MG63 (cell line): ENCODE measurements around the gene LTN1. TPM values are rescaled to one million over a fixed set of nuclear protein-coding genes. Genes with fewer than 3 reads are reported as not detected.
"Not testable (repeated sequence)": the region's sequence is repeated elsewhere in the genome, so short reads cannot be mapped to it uniquely, and the experiment has no call there.

Experiments
- DNase-seq: peaks from one replicate; pipeline ENCODE4 v3.0.0-alpha.2; 2020
- H3K27me3 ChIP-seq: fragments of 250-450 bp; sonication (Bioruptor Pico); 2 replicates; pipeline ENCODE4 v1.5.1; 2020; ENCODE audit warnings: mild to moderate bottlenecking, moderate library complexity
- H3K36me3 ChIP-seq: fragments of 250-450 bp; sonication (Bioruptor Pico); 2 replicates; pipeline ENCODE4 v1.5.1; 2020; ENCODE audit warnings: mild to moderate bottlenecking, moderate library complexity
- H3K4me3 ChIP-seq: fragments of 250-450 bp; sonication (Bioruptor Pico); 2 replicates; pipeline ENCODE4 v1.5.1; 2020; ENCODE audit warnings: mild to moderate bottlenecking, moderate library complexity
- H3K9me3 ChIP-seq: fragments of 250-450 bp; sonication (Bioruptor Pico); 2 replicates; pipeline ENCODE4 v1.5.1; 2020; ENCODE audit warnings: mild to moderate bottlenecking, moderate library complexity
- total RNA-seq: library from RNA; depleted of rRNA; stranded (reverse); fragments of >200 nt; shearing (Covaris generic); gene quantifications from 2 replicates; pipeline ENCODE4 v1.2.3, GENCODE V29; 2014; ENCODE audit warnings: low replicate concordance; rRNA removed

The LTN1 gene
- total RNA-seq = 9.0 and 10.8 TPM in 2 replicates

GRCh38 chr21:28992526-28993292 lies at the start of gene LTN1:
TSS of gene LTN1 (minus strand) at chr21:28992877. CDS start at chr21:28992805, 72 bp downstream.
- peak; percentile 97 for DNase-seq

DNA sequence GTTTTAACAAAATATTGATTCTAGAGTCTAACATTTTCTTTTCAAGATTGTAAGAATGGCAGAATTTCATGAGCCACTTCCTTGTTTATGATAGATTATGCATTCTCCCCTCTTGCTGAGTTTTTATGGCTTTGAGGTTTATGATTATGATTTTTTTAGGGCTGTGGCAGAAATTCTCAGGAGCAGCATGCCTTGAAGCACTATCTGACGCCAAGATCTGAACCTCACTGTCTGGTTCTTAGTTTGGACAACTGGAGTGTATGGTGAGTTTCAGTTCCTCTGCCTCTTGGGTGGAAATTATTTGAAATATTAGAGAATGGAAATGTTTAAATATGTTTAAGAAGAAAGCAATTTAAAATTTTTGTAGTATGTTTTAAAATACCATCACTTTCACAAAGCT lies 42.0 kb upstream of the LTN1 start:
- H3K36me3 ChIP-seq = peaks cover 84% of the 10 kb centered on the region
- no peak overlapping the region for H3K4me3 ChIP-seq

More at GRCh38 chr21:28992526-28993292, at the start of gene LTN1:
- Histone ChIP-seq H3K4me3 (peak within 1 kb of the TSS; percentile 79), H3K27me3 (no peaks in the 10 kb centered on the region), H3K36me3 (no peaks in the 10 kb centered on the region), H3K9me3 (no peaks in the 10 kb centered on the region)

DNA sequence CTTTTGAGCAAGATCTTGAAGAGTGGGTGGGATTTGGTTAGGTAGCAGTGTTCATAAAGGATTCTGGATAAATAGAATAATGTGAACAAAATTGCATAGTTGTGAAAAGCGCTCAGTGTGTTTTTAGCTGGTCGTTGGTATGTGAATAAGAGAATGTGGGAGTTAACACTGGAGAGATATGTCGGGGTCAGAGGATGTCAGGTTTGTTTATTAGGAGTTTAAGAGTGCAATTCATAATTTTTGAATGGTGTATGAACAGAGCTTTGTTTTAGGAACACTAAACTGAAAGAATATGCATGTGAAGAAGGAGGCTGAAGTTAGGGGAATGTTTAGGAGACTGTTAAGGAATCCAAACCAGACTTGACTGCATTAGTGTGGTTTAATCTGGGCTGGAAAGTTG lies 41.2 kb upstream of the LTN1 start:
- DNase-seq = no peak
- Histone ChIP-seq H3K4me3 (no peak overlapping the region), H3K36me3 (peaks cover 83% of the 10 kb centered on the region)

More for the DNA sequence above, 42.0 kb upstream of the LTN1 start:
- DNase-seq = no peak
- Histone ChIP-seq H3K9me3 (no peaks in the 10 kb centered on the region), H3K27me3 (no peaks in the 10 kb centered on the region)

DNA sequence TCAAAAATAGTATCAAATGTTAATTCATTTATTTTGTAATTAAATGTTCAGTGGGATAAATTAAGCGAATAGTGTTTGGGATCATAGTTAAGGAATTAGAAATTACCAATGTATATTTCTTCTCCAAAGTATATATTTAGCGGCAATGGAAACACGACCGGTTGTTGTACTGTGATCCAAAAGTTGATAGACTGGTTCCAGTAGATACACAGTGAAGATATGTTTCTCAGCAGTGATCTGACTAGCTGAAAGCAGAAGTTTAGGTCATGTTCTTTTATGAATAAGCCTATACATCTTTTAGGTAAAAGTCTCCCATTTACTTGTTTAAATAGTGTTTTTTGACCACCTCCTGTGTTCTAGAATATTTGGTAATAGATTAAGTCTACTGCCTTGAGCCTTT lies 40.6 kb upstream of the LTN1 start:
- no peaks in the 10 kb centered on the region for H3K9me3 ChIP-seq
- no peak overlapping the region for H3K4me3 ChIP-seq
- no peak for DNase-seq
- no peaks in the 10 kb centered on the region for H3K27me3 ChIP-seq
- H3K36me3 ChIP-seq = peaks cover 83% of the 10 kb centered on the region

More for the DNA sequence above, 41.2 kb upstream of the LTN1 start:
- Histone ChIP-seq H3K9me3 (no peaks in the 10 kb centered on the region), H3K27me3 (no peaks in the 10 kb centered on the region)

- peaks cover 65% of the 10 kb centered on the region for H3K36me3 ChIP-seq
- no peak for DNase-seq
Observed at GRCh38 chr21:29030909-29031308, 38.2 kb upstream of the LTN1 start.

DNA sequence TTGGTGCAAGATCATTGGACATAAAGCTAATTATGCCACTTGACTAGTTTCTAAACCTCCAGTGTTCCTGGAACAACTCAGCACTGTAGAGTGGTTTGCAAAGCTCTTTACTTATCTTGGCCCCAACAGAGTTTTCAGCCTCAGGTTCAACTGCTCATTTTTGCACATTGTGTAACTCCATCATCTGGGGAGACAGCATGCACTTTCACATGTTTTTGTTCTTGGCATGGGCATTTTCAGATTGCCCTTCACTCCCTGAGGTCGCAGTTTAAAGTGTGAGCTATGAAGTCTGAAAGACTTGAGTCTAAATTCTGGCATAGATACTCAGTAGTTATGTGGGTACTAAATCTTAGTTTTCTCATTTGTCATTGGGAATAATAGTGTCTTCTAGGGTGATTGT lies 36.8 kb upstream of the LTN1 start:
- no peak for DNase-seq
- H3K9me3 ChIP-seq = no peaks in the 10 kb centered on the region
- H3K4me3 ChIP-seq = no peak overlapping the region
- peaks cover 51% of the 10 kb centered on the region for H3K36me3 ChIP-seq
- H3K27me3 ChIP-seq = no peaks in the 10 kb centered on the region

More at GRCh38 chr21:29030909-29031308, 38.2 kb upstream of the LTN1 start:
- Histone ChIP-seq H3K4me3 (no peak overlapping the region), H3K9me3 (no peaks in the 10 kb centered on the region), H3K27me3 (no peaks in the 10 kb centered on the region)

- Histone ChIP-seq H3K36me3 (peaks cover 16% of the 10 kb centered on the region), H3K27me3 (no peaks in the 10 kb centered on the region), H3K4me3 (peak overlapping the region; percentile 93), H3K9me3 (no peaks in the 10 kb centered on the region)
- DNase-seq = no peak
Observed at GRCh38 chr21:29025328-29025713, 32.6 kb upstream of the LTN1 start.

GRCh38 chr21:29024474-29025327 lies 32.0 kb upstream of the LTN1 start, which contains the start of gene USP16:
TSS of gene USP16 (plus strand) at chr21:29024668. CDS start at chr21:29027914, 3,246 bp downstream.
- no peaks in the 10 kb centered on the region for H3K27me3 ChIP-seq
- DNase-seq = peak; percentile 98
- H3K36me3 ChIP-seq = peaks cover 14% of the 10 kb centered on the region
- no peaks in the 10 kb centered on the region for H3K9me3 ChIP-seq
- H3K4me3 ChIP-seq = peak within 1 kb of the TSS; percentile 93

GRCh38 chr21:29022166-29022565 lies 29.5 kb upstream of the LTN1 start:
- Histone ChIP-seq H3K27me3 (no peaks in the 10 kb centered on the region), H3K9me3 (no peaks in the 10 kb centered on the region), H3K4me3 (no peak overlapping the region), H3K36me3 (no peaks in the 10 kb centered on the region; the same call in none of the 2 replicates)
- no peak for DNase-seq

DNA sequence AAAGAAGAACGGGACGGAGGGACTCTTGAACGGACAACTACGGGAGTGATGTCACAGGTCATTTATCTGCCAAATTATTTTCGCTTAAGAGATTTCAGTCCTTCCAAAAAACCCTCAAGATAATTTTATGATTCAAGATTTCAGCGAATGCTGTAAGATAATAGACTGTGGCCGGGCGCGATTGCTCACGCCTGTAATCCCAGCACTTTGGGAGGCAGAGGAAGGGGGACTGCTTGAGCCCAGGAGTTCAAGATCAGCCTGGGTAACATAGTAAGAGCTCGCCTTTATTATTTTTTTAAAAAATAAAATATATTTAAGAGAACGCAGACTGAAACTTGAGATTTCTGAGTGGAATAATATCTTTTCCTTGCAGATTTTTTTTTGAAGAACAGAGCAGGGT lies 25.9 kb upstream of the LTN1 start:
- DNase-seq = no peak
- no peaks in the 10 kb centered on the region for H3K9me3 ChIP-seq
- H3K36me3 ChIP-seq = no peaks in the 10 kb centered on the region; the same call in none of the 2 replicates
- H3K4me3 ChIP-seq = peak overlapping the region; percentile 87
- H3K27me3 ChIP-seq = no peaks in the 10 kb centered on the region

GRCh38 chr21:29017639-29018237 lies 25.1 kb upstream of the LTN1 start:
- DNase-seq = no peak
- no peaks in the 10 kb centered on the region; the same call in none of the 2 replicates for H3K36me3 ChIP-seq
- peak overlapping the region; percentile 87 for H3K4me3 ChIP-seq
- no peaks in the 10 kb centered on the region for H3K27me3 ChIP-seq
- no peaks in the 10 kb centered on the region for H3K9me3 ChIP-seq

DNA sequence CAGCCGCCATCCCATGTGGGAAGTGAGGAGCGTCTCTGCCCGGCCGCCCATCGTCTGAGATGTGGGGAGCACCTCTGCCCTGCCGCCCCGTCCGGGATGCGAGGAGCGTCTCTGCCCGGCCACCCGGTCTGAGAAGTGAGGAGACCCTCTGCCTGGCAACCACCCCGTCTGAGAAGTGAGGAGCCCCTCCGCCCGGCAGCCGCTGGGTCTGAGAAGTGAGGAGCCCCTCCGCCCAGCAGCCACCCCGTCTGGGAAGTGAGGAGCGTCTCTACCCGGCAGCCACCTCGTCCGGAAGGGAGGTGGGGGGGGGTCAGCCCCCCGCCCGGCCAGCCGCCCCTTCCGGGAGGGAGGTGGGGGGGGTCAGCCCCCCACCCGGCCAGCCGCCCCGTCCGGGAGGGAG lies 18.6 kb upstream of the LTN1 start:
- H3K4me3 ChIP-seq, H3K36me3 ChIP-seq, DNase-seq, H3K9me3 ChIP-seq, H3K27me3 ChIP-seq: not testable (repeated sequence)

DNA sequence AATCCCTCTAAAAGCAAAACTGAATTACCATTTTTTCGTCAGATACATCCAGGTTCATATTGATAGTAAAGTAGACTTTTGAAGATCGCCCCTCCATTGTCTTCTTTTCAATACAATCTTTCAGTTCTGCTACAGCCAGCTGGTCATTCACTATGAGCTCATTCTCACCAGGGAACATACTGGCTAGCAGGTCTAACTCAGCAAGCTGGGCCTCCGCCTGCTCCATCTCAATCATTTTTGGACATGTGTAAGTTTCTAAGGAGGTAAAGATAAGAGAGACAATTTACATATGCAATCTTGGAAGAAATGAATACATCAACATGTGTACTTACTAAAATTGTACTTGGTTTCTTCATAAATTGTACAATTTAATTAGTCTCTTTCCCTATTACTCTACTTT lies 15.7 kb upstream of the LTN1 start:
- no peak for DNase-seq
- Histone ChIP-seq H3K27me3 (no peaks in the 10 kb centered on the region), H3K4me3 (no peak overlapping the region)

GRCh38 chr21:29007810-29008209 lies 15.1 kb upstream of the LTN1 start:
- no peak for DNase-seq

More for the DNA sequence above, 15.7 kb upstream of the LTN1 start:
- Histone ChIP-seq H3K9me3 (no peaks in the 10 kb centered on the region), H3K36me3 (peaks cover 9% of the 10 kb centered on the region)

GRCh38 chr21:29007135-29007534 lies 14.5 kb upstream of the LTN1 start:
- Histone ChIP-seq H3K27me3 (no peaks in the 10 kb centered on the region), H3K36me3 (peaks cover 9% of the 10 kb centered on the region), H3K4me3 (no peak overlapping the region), H3K9me3 (no peaks in the 10 kb centered on the region)
- no peak for DNase-seq

More at GRCh38 chr21:29007810-29008209, 15.1 kb upstream of the LTN1 start:
- Histone ChIP-seq H3K9me3 (no peaks in the 10 kb centered on the region), H3K4me3 (no peak overlapping the region), H3K36me3 (peaks cover 9% of the 10 kb centered on the region), H3K27me3 (no peaks in the 10 kb centered on the region)

- DNase-seq = no peak
- no peaks in the 10 kb centered on the region for H3K27me3 ChIP-seq
- H3K36me3 ChIP-seq = peaks cover 9% of the 10 kb centered on the region
- H3K4me3 ChIP-seq = no peak overlapping the region
- H3K9me3 ChIP-seq = no peaks in the 10 kb centered on the region
Observed at GRCh38 chr21:29005696-29006095, 13.0 kb upstream of the LTN1 start.
